Measurements from ENCODE around the gene TC2N.
"Not testable (repeated sequence)": the region's sequence is repeated elsewhere in the genome, so short reads cannot be mapped to it uniquely, and the experiment has no call there.

Gene TC2N

DNA sequence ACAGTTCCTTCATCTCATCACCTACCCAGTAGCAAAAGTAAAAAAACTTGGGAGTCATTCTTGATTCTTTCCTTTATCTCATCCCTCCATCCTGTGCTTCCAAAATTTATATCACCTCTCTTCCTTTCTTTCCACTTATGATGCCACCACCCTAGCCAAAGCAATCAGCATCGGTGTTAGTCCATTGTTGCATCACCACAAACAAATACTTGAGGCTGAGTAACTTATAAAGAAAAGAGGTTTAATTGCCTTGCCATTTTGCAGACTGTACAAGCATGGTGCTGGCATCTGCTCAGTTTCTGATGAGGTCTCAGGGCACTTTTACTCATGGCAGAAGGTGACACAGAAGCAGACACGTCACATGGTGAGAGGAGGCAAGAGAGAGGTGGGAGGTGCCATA, 115.6 kb downstream of the TC2N start:
- no peak for DNase-seq

DNA sequence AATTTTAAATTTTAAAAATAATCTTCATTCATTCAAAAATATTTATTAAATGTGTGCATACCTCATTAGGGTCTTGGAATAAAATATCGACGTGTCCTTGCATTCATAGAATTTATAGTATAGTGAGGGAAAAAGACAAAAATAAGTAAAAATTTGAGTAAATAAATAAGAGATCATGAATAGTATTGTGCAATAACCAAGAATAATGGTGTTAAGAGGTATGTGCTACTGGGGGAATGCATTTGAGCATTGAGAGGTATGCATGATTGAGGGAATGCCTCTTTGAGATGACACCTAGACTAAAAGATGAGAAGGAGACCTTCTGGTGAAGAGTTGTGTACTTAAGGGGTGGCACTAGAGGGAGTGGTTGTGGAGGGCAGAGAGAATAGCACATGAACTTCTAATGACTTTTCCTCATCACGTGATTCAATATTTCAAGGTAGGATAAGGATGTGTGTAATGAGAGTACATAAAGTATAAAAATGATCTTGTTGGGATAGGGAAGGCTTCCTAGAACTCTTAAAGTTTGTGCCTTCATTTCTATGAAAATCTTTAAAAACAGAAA, 116.6 kb downstream of the TC2N start:
- no peak for DNase-seq

GRCh38 chr14:91749868-91750267, 117.5 kb downstream of the TC2N start:
- no peak for DNase-seq

GRCh38 chr14:91748049-91748448, 119.3 kb downstream of the TC2N start:
- DNase-seq, result no peak

DNA sequence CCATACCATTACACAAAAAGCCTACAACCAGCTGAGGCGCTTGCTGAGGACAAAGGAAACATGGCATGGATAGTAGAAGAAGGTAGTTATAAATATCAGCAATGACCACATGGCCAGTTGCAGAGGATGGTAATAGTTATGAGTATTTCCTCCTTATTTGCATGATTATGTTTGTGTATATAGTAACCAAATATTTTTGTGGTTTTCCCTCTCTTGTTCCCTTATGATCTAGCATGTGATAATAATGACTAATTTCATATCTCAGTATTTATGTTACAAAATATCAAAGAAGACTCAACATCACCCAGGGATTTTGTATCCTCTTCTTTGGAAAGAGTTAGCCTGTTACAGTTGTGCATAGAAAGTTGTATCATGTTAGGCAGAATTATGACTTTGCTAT, 122.0 kb downstream of the TC2N start:
- no peak for DNase-seq

DNA sequence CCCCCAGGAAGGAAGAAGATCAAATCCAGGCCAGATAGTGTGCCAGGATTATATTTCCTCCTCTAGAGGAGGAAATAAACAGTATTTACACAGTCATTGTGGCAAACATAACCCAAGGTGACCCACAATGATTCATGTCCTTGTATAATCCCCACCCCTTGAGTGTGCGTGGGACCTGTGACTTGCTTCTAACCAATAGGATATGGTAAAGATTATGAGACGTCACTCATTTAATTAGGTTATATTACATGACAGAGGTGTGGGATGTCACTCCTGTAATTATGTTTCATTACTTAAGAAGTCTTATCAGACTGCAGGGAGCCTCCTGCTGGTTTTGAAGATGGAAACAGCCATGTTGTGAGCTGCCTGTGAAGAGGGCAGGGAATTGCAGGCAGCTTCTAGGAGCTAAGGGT, 123.3 kb downstream of the TC2N start:
- DNase-seq, result no peak

GRCh38 chr14:91743305-91743653, 124.1 kb downstream of the TC2N start:
- no peak for DNase-seq

DNA sequence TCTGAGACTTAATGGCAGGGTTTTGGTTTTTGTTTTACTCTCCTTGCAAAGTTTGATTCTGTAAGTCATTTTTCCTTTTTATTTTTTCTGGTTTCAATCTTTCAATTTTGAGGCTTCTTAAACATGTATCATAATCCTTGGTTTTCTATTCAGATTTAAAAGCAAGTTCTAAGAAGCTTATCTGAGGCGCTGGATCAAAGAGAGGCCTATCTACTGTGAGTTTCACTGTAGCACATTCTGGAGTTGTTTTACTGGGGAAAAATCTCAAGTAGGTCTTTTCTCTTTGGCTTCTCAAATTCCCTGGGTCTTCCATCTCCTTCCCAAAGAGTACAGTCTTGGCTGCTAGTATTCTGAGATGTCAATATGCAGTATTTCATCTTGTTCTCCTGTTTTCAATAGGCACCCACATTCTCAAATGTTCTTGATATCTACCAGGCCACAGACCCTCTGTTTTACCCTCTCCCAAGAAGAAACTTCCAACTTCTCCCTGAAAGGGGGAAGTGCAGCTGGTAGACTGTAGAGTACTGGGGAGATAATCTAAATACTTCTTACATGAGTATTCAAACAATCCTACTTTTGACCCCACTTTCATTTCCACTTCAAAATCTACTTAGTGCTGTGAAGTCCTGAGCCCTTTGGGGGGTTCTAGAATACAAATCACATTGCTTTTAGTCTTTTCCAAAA, 124.6 kb downstream of the TC2N start:
- no peak for DNase-seq

- not testable (repeated sequence) for DNase-seq
Measured at GRCh38 chr14:91739867-91740266, 127.5 kb downstream of the TC2N start.

DNA sequence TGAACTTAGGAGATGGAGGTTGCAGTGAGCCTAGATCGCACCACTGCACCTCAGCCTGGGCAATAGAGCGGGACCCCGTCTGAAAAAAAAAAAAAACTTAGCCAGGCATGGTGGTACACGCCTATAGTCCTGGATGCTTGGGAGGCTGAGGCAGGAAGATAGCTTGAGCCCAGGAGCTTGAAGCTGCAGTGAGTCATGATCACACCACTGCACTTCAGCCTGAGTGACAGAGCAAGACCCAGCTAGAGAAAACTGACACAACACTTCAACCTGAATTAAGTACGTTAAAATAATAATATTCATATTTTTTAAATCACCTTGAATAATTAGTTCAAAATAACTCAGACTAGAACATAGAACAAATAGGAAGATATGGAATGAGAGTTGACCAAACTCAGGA, 129.7 kb downstream of the TC2N start:
- DNase-seq, result no peak

DNA sequence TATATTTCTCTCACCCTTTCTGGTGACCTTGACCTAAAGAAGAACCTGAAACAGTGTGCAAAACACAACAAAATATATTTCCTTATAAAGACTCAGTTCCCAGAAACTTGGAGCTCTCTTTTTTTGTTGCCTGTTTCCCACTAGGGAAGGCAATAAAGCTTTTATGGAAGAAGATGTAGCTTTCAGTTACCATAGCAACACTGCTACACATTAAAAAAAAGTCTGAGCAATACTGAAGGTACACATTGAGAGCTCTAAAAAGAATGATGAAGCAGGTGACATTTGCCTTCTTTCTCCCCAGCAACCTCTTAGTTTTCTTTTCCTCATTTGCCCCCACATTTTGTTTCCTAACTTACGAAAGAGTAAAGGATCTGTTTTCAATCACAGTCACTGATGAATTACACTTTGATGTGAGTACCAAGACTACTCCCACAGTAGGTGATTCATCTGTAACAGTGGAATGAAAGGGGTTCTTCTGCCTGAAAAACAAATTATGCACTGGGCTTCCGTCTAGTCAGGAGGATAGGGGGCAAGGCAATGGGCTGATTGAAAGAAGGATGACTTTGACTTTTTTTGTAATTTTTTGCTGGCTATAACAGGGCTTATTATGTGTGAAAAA, 134.4 kb downstream of the TC2N start:
- no peak for DNase-seq

- no peak for DNase-seq
Measured at GRCh38 chr14:91732439-91732838, 134.9 kb downstream of the TC2N start.

DNA sequence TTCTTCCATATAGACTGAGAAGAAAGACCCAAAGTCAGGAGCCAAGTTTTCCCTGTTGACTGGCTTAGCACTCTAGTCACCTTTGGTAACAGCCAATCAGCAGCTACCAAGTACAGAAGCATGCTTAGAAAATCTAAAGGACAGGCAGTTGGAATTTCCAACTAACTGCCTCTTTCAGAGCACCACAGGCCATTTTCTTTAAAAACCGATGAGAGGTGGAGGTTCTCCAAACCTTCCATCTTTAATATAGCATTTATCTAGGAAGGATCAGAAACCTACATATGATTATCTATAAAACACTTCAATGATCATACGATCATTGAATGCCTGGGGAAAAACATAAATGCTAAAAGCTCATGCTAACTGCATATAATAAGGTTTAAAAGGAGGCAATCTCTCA, 135.3 kb downstream of the TC2N start, which contains the start of gene CATSPERB:
Gene CATSPERB (minus strand): TSS at position 101 of the 400 bp plus-strand sequence. CDS start 2,607 bp downstream, outside the sequence.
- no peak for DNase-seq

GRCh38 chr14:91731018-91731417, 136.3 kb downstream of the TC2N start:
- no peak for DNase-seq

DNA sequence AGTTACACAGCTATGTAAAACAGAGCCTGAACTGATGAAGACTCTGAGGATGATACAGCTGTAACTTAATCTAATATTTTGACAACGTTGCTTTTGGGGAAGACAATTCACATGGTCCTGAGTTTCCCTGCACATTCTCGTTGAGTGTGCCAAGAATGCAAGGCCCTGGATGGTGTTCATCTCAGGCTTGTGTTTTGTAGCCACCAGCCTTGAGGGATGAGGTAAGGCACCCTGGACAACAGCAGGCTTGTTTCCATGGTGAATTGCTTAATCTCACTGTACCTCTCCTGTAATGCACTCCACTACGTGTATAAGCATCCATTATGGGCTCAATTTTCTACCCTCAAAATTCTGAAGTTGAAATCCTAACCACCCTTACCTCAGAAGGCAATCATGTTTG, 137.6 kb downstream of the TC2N start:
- DNase-seq, result no peak

All from cortex of kidney (tissue), 1 donor.